ENCODE measurements around the gene CCDC77.

CCDC77 gene

DNA sequence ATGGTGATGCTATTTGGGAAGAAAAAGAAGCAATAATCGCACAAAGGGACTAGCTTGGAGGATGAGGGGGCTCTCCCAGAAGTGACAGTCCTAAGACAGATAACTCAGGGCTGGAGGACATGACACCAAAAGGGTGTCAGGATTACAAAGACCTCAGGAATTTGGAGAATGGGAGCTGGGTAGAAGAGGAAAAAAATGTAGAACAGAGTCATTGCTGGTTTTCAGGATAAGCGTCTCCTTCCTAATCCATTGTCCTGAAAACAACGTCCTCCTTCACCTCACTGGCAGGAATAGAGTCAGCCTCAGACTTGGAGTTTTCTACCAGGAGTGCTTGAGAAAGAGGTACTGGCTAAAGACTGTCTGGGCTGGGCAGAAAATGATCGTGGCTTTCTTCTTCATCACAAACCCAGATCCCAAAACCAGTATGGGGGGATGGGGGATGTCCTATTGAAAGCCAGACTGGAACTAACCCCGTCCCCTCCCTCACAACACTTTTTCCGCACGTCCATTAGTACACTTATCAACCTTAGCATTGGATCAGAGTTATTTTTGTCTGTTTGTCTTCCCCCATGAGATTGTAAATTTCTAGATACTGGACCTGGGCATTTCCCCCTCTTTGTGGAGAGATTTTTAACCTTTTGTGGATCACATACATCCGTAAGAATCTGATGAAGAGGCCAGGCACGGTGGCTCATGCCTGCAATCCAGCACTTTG, 72.6 kb downstream of the CCDC77 start:
- Histone ChIP-seq H3K4me1 (ENCODE audit: insufficient read depth, low read length, severe bottlenecking) (no peaks in the 10 kb centered on the region), H3F3A (ENCODE audit: insufficient read depth, low read length) (no peaks in the 10 kb centered on the region), H3K4me2 (ENCODE audit: low read length) (no peak overlapping the region), H3K9ac (ENCODE audit: low read length) (no peak overlapping the region), H3K4me3 (ENCODE audit: low read depth, low read length, poor library complexity, severe bottlenecking) (no peak overlapping the region), H2AFZ (ENCODE audit: low read length) (no peak overlapping the region), H4K20me1 (ENCODE audit: insufficient read depth, low read length) (no peaks in the 10 kb centered on the region), H3K36me3 (ENCODE audit: insufficient read depth, low read length) (no peaks in the 10 kb centered on the region), H3K9me2 (ENCODE audit: low read depth, low read length) (no peaks in the 10 kb centered on the region), H3K27ac (ENCODE audit: low read depth, low read length, poor library complexity, severe bottlenecking) (no peak overlapping the region), H3K9me3 (ENCODE audit: low read length) (no peaks in the 10 kb centered on the region), H3K27me3 (ENCODE audit: insufficient read depth, low read length) (peaks cover 10% of the 10 kb centered on the region; the same call in 1 of the 2 replicates), H3K79me2 (ENCODE audit: insufficient read depth, low read length) (no peaks in the 10 kb centered on the region)
- TF ChIP-seq, protein P1, sequence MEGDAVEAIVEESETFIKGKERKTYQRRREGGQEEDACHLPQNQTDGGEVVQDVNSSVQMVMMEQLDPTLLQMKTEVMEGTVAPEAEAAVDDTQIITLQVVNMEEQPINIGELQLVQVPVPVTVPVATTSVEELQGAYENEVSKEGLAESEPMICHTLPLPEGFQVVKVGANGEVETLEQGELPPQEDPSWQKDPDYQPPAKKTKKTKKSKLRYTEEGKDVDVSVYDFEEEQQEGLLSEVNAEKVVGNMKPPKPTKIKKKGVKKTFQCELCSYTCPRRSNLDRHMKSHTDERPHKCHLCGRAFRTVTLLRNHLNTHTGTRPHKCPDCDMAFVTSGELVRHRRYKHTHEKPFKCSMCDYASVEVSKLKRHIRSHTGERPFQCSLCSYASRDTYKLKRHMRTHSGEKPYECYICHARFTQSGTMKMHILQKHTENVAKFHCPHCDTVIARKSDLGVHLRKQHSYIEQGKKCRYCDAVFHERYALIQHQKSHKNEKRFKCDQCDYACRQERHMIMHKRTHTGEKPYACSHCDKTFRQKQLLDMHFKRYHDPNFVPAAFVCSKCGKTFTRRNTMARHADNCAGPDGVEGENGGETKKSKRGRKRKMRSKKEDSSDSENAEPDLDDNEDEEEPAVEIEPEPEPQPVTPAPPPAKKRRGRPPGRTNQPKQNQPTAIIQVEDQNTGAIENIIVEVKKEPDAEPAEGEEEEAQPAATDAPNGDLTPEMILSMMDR (IDR thresholded peaks at IDR 0.05; ENCODE audit: low read length) = no peak
- no peak for TF ChIP-seq EZH2 (IDR thresholded peaks at IDR 0.05; ENCODE audit: borderline replicate concordance, low read length)

DNA sequence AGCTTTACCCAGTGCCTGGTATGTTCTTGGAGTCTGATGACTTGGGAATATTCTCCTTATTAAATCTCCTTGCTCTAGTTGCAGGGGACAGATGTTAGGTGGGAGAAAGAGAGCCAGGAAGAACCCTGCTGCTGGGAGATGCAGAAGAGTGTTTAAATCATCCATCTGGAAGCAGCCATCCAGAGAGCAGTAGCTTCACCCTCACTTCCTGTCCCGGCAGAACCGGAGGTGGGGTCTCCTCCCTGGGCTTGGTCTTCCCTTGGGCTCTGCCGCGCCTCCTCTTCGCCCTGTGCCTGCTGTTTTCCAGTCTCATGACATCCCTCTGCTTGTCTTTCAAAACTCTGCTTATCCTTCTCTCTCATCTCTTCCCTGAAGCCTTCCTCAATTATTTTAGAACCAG, 73.8 kb downstream of the CCDC77 start:
- Histone ChIP-seq H3K9ac (ENCODE audit: low read length) (no peak overlapping the region), H3K36me3 (ENCODE audit: insufficient read depth, low read length) (no peaks in the 10 kb centered on the region), H2AFZ (ENCODE audit: low read length) (no peak overlapping the region), H3K4me1 (ENCODE audit: insufficient read depth, low read length, severe bottlenecking) (no peaks in the 10 kb centered on the region), H3K9me3 (ENCODE audit: low read length) (no peaks in the 10 kb centered on the region), H4K20me1 (ENCODE audit: insufficient read depth, low read length) (no peaks in the 10 kb centered on the region), H3K9me2 (ENCODE audit: low read depth, low read length) (no peaks in the 10 kb centered on the region), H3K4me3 (ENCODE audit: low read depth, low read length, poor library complexity, severe bottlenecking) (no peak overlapping the region), H3K27me3 (ENCODE audit: insufficient read depth, low read length) (peaks cover 5% of the 10 kb centered on the region; the same call in 1 of the 2 replicates), H3K27ac (ENCODE audit: low read depth, low read length, poor library complexity, severe bottlenecking) (no peak overlapping the region), H3K79me2 (ENCODE audit: insufficient read depth, low read length) (no peaks in the 10 kb centered on the region), H3K4me2 (ENCODE audit: low read length) (no peak overlapping the region), H3F3A (ENCODE audit: insufficient read depth, low read length) (no peaks in the 10 kb centered on the region)
- TF ChIP-seq, protein P1 (IDR thresholded peaks at IDR 0.05; ENCODE audit: low read length) = no peak
- TF ChIP-seq EZH2 (IDR thresholded peaks at IDR 0.05; ENCODE audit: borderline replicate concordance, low read length) = no peak

DNA sequence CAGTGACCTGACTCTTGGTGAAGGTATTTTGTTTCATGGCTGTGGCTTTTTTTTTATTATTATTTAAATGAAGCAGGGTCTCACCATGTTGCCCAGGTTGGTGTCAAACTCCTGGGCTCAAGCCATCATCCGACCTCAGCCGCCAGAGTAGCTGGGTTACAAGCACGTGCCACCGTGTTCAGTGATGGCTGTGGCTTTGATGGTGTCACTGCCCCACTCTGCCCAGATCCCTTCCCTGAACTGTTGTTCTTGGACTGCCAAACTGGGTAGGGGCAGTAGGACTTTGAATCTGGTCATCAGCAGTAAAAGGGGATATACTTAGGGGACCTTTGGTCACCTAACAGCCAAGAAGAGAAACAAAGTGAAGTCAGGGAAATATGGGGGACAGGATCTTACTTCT, 77.7 kb downstream of the CCDC77 start:
- no peaks in the 10 kb centered on the region for H3F3A ChIP-seq (ENCODE audit: insufficient read depth, low read length)
- no peaks in the 10 kb centered on the region for H4K20me1 ChIP-seq (ENCODE audit: insufficient read depth, low read length)
- H3K9ac ChIP-seq (ENCODE audit: low read length) = no peak overlapping the region
- no peak overlapping the region for H3K27ac ChIP-seq (ENCODE audit: low read depth, low read length, poor library complexity, severe bottlenecking)
- H3K4me2 ChIP-seq (ENCODE audit: low read length) = no peak overlapping the region
- H2AFZ ChIP-seq (ENCODE audit: low read length) = no peak overlapping the region
- TF ChIP-seq, protein P1 (IDR thresholded peaks at IDR 0.05; ENCODE audit: low read length) = no peak
- TF ChIP-seq EZH2 (IDR thresholded peaks at IDR 0.05; ENCODE audit: borderline replicate concordance, low read length) = no peak
- no peaks in the 10 kb centered on the region for H3K79me2 ChIP-seq (ENCODE audit: insufficient read depth, low read length)
- H3K9me3 ChIP-seq (ENCODE audit: low read length) = no peaks in the 10 kb centered on the region
- no peaks in the 10 kb centered on the region for H3K4me1 ChIP-seq (ENCODE audit: insufficient read depth, low read length, severe bottlenecking)
- H3K27me3 ChIP-seq (ENCODE audit: insufficient read depth, low read length) = peaks cover 11% of the 10 kb centered on the region; the same call in 1 of the 2 replicates
- H3K9me2 ChIP-seq (ENCODE audit: low read depth, low read length) = no peaks in the 10 kb centered on the region
- no peaks in the 10 kb centered on the region for H3K36me3 ChIP-seq (ENCODE audit: insufficient read depth, low read length)
- H3K4me3 ChIP-seq (ENCODE audit: low read depth, low read length, poor library complexity, severe bottlenecking) = no peak overlapping the region

All from OCI-LY1 (cell line).